GM12878 (cell line): ENCODE results near the gene DNMT3A. TPM values are rescaled to one million over a fixed set of nuclear protein-coding genes. Genes with fewer than 3 reads are reported as not detected.

ENCODE experiments used
- ATF3 ChIP-seq: IDR thresholded peaks from 2 replicates; pipeline ENCODE4 v1.6.1; 2011; ENCODE audit warnings: low read depth, mild to moderate bottlenecking, low read length, moderate library complexity, borderline replicate concordance; ENCODE audit errors: extremely low read depth
- CHD1 ChIP-seq: IDR thresholded peaks from 2 replicates; pipeline ENCODE4 v1.6.1; 2012; ENCODE audit warnings: low read depth, low read length, improper control_type of control experiment
- HDGF ChIP-seq: fragments of 450-650 bp; IDR thresholded peaks from 2 replicates; pipeline ENCODE4 v1.6.1; 2016; ENCODE audit warnings: antibody characterized with exemption
- IKZF1 ChIP-seq: fragments of 450-650 bp; conservative IDR thresholded peaks from 2 replicates; pipeline ENCODE4 v1.6.1; 2017; ENCODE audit warnings: antibody characterized with exemption, mild to moderate bottlenecking
- IRF4 ChIP-seq: IDR thresholded peaks from 2 replicates; pipeline ENCODE4 v1.6.1; 2011; ENCODE audit warnings: low read depth, low read length
- KDM1A ChIP-seq: fragments of 200-600 bp; sonication (generic); IDR thresholded peaks from 2 replicates; pipeline ENCODE4 v1.6.1; 2016; ENCODE audit warnings: borderline replicate concordance
- MEF2B ChIP-seq: fragments of 450-650 bp; IDR thresholded peaks from 2 replicates; pipeline ENCODE4 v1.6.1; 2018; ENCODE audit warnings: mild to moderate bottlenecking, moderate library complexity; ENCODE audit not compliant: partially characterized antibody, poor library complexity, severe bottlenecking
- MYB ChIP-seq: fragments of 150-350 bp; IDR thresholded peaks from 2 replicates; pipeline ENCODE4 v1.6.1; 2014; ENCODE audit warnings: mild to moderate bottlenecking, low read depth, low read length, borderline replicate concordance
- MYC ChIP-seq: IDR thresholded peaks from 2 replicates; pipeline ENCODE4 v1.6.1; 2011; ENCODE audit warnings: mild to moderate bottlenecking, low read length, moderate library complexity, inconsistent platforms; ENCODE audit not compliant: insufficient read depth, insufficient replicate concordance, insufficient read length, severe bottlenecking
- NFYB ChIP-seq: IDR thresholded peaks from 2 replicates; pipeline ENCODE4 v1.6.1; 2011; ENCODE audit warnings: low read depth, mild to moderate bottlenecking, low read length, improper control_type of control experiment, moderate library complexity; ENCODE audit not compliant: insufficient read depth
- PAX8 ChIP-seq: fragments of 450-650 bp; IDR thresholded peaks from 2 replicates; pipeline ENCODE4 v1.6.1; 2017; ENCODE audit warnings: mild to moderate bottlenecking, moderate library complexity
- RELB ChIP-seq: fragments of 450-650 bp; IDR thresholded peaks from 2 replicates; pipeline ENCODE4 v1.6.1; 2017; ENCODE audit warnings: low read depth, mild to moderate bottlenecking, moderate library complexity
- SREBF2 ChIP-seq: IDR thresholded peaks from 2 replicates; pipeline ENCODE4 v1.6.1; 2012; ENCODE audit warnings: mild to moderate bottlenecking, low read length
- SUPT20H ChIP-seq: IDR thresholded peaks from 2 replicates; pipeline ENCODE4 v1.6.1; 2011; ENCODE audit warnings: low read depth, mild to moderate bottlenecking, low read length, moderate library complexity, borderline replicate concordance; ENCODE audit not compliant: control insufficient read depth
- TAF1 ChIP-seq: IDR thresholded peaks from 2 replicates; pipeline ENCODE4 v1.6.1; 2011; ENCODE audit warnings: mild to moderate bottlenecking, low read depth, low read length, borderline replicate concordance
- TARDBP ChIP-seq: IDR thresholded peaks from 2 replicates; pipeline ENCODE4 v1.6.1; 2016; ENCODE audit warnings: borderline replicate concordance
- TCF3 ChIP-seq: IDR thresholded peaks from 2 replicates; pipeline ENCODE4 v1.6.1; 2012; ENCODE audit warnings: low read depth, mild to moderate bottlenecking, low read length, borderline replicate concordance; ENCODE audit not compliant: insufficient read depth
- TCF7 ChIP-seq: IDR thresholded peaks from 2 replicates; pipeline ENCODE4 v1.6.1; 2014; ENCODE audit warnings: antibody characterized with exemption, borderline replicate concordance
- ZSCAN29 ChIP-seq: fragments of 450-650 bp; IDR thresholded peaks from 2 replicates; pipeline ENCODE4 v1.6.1; 2017; ENCODE audit warnings: mild to moderate bottlenecking, moderate library complexity
- polyA plus RNA-seq, 11 experiments: library from polyadenylated mRNA; depleted of rRNA in 4 of 11; unstranded in 6 of 11; stranded (reverse) in 5 of 11; fragments of >200 nt; fragmentation: Nextera tagmentation in 4 of 11; fragmentation: Illumina TruSeq in 1 of 11; extraction: Ambion mirVana in 4 of 11; extraction: Trizol in 1 of 11; gene quantifications; 1 replicate in 1 of 11; 2 replicates in 10 of 11; pipeline versions ENCODE4 v1.2.1 to v1.2.3, GENCODE V29; 2011 to 2016; ENCODE audit warnings: inconsistent platforms in 2 of 11, missing spikeins in 2 of 11, low read depth in 1 of 11
- total RNA-seq, 4 experiments: library from RNA; depleted of rRNA in 3 of 4; stranded (reverse); fragments of >200 nt in 3 of 4; fragmentation: Illumina TruSeq in 1 of 4; extraction: Trizol in 1 of 4; gene quantifications; 2 replicates each; pipeline versions ENCODE4 v1.2.1 to v1.2.3, GENCODE V29; 2013 to 2021
- TF ChIP-seq, protein P1 (sequence below): fragments of 450-650 bp; IDR thresholded peaks from 2 replicates; pipeline ENCODE4 v1.6.1; 2017; ENCODE audit warnings: mild to moderate bottlenecking, moderate library complexity

DNMT3A gene
- total and polyA plus RNA-seq, 10 of the 15 experiments (the other 5 are each of a cell fraction or from before 2014, with no cell fraction given) = 7.4 to 51.6 (median 17.4) TPM

DNA sequence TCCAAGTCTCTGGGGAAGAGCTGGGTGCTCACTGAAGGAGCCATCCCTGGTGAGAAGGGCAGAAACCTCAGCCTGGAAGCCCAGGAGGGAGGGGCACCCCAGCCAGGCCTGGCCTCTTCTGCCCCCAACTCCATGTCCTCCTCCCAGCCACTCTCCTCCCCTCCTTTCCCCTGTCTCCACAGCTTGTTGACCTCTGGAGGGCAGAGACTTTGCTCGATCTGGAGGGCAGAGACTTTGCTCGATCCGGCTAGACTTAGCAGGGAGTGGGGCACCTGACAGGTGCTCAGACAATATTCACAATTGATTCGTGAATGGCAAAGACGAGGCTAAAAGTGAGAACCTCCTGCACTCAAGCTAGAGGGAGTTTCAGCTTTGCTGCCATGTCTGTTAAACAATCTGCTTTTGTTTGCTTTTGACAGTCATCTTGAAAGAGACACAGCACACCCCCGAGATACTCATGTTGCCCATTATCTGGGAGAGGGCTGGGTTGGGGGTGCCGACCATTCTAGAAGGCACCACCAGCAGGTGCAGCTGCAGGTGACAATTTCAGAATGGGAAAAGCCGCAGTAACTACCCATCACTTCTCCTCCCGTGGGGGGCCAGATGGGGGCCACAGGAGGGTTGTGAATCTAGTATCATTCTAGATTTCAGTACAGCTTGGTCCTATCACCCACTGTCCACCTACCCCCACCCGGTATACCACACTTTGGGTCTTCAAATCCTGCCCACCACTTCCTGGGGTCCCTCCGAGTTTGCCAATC lies 54.8 kb downstream of the DNMT3A start (continued):
- TF ChIP-seq, protein P1, sequence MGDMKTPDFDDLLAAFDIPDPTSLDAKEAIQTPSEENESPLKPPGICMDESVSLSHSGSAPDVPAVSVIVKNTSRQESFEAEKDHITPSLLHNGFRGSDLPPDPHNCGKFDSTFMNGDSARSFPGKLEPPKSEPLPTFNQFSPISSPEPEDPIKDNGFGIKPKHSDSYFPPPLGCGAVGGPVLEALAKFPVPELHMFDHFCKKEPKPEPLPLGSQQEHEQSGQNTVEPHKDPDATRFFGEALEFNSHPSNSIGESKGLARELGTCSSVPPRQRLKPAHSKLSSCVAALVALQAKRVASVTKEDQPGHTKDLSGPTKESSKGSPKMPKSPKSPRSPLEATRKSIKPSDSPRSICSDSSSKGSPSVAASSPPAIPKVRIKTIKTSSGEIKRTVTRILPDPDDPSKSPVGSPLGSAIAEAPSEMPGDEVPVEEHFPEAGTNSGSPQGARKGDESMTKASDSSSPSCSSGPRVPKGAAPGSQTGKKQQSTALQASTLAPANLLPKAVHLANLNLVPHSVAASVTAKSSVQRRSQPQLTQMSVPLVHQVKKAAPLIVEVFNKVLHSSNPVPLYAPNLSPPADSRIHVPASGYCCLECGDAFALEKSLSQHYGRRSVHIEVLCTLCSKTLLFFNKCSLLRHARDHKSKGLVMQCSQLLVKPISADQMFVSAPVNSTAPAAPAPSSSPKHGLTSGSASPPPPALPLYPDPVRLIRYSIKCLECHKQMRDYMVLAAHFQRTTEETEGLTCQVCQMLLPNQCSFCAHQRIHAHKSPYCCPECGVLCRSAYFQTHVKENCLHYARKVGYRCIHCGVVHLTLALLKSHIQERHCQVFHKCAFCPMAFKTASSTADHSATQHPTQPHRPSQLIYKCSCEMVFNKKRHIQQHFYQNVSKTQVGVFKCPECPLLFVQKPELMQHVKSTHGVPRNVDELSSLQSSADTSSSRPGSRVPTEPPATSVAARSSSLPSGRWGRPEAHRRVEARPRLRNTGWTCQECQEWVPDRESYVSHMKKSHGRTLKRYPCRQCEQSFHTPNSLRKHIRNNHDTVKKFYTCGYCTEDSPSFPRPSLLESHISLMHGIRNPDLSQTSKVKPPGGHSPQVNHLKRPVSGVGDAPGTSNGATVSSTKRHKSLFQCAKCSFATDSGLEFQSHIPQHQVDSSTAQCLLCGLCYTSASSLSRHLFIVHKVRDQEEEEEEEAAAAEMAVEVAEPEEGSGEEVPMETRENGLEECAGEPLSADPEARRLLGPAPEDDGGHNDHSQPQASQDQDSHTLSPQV = no peak
- TF ChIP-seq TARDBP (no peak), SUPT20H (no peak), MYC (no peak), RELB (no peak), HDGF (0 out of 2 replicates have a peak, but pooled peaks have one; percentile 35), ATF3 (no peak), MYB (no peak), IRF4 (peak; percentile 63; the same call in 1 of the 2 replicates), ZSCAN29 (no peak), TAF1 (0 out of 2 replicates have a peak, but pooled peaks have one; percentile 19), CHD1 (no peak), PAX8 (no peak), IKZF1 (peak; percentile 28; the same call in 1 of the 2 replicates), TCF3 (peak; percentile 71; the same call in 1 of the 2 replicates), TCF7 (no peak), SREBF2 (no peak), MEF2B (no peak), NFYB (no peak), KDM1A (no peak)
